ENCODE results near the gene MBD3L5. TPM values are rescaled to one million over a fixed set of nuclear protein-coding genes. Genes with fewer than 3 reads are reported as not detected.

Gene MBD3L5
- total RNA-seq, 1 experiment from 2014 or later = not detected

- Histone ChIP-seq H3K36me3 (ENCODE audit: low read depth) (peaks cover 67% of the 10 kb centered on the region), H3K9me2 (ENCODE audit: insufficient read depth) (no peaks in the 10 kb centered on the region), H3K4me2 (no peak overlapping the region), H3F3A (ENCODE audit: insufficient read depth, low read depth) (peaks cover 12% of the 10 kb centered on the region), H3K4me1 (replicated peaks; ENCODE audit: insufficient read depth) (no peaks in the 10 kb centered on the region), H3K4me3 (no peak overlapping the region), H3K9me3 (ENCODE audit: insufficient read depth, low read depth) (peaks cover 29% of the 10 kb centered on the region), H4K20me1 (ENCODE audit: insufficient read depth) (no peaks in the 10 kb centered on the region), H3K27me3 (ENCODE audit: insufficient read depth, low read depth) (no peaks in the 10 kb centered on the region), H3K27ac (no peak overlapping the region), H2AFZ (no peak overlapping the region), H3K79me2 (ENCODE audit: low read depth) (no peaks in the 10 kb centered on the region)
- no TSS peak for BruUV-seq (replicated peaks)
- TF ChIP-seq EZH2 (IDR thresholded peaks at IDR 0.05; ENCODE audit: low read depth) (no peak), CTCF (conservative IDR thresholded peaks at IDR 0.05) (no peak)
- intact Hi-C loops (cut with micrococcal nuclease; ENCODE audit: unreplicated experiment) = no loop called here
- no peak for DNase-seq
- ChIA-PET CTCF (no interaction called here), POLR2A (ENCODE audit: unreplicated experiment) (no interaction called here)
Measured at GRCh38 chr19:7078008-7078407, 47.6 kb downstream of the MBD3L5 start.

Other genes with a start within 250 kb of the MBD3L5 start
- not detected in 2 replicates for gene ADGRE1, start 143.0 kb upstream of the MBD3L5 start, total RNA-seq (2021)
- not detected in 2 replicates for gene MBD3L2B, start 9.1 kb upstream of the MBD3L5 start, total RNA-seq (2021)
- gene MBD3L4, start 9.6 kb downstream of the MBD3L5 start, total RNA-seq (2021) = not detected in 2 replicates
- gene MBD3L2, start 18.7 kb downstream of the MBD3L5 start, total RNA-seq (2021) = not detected in 2 replicates
- gene MBD3L3, start 28.1 kb downstream of the MBD3L5 start, total RNA-seq (2021) = not detected in 2 replicates
- 2.6 and 3.9 TPM in 2 replicates for gene ZNF557, start 39.1 kb downstream of the MBD3L5 start, total RNA-seq (2021)